NCI-H345 treated with DMSO at 0.1 percent for 48 hours (cell line): Measurements from ENCODE around the gene PML.

Experiments used
- DNase-seq: peaks from one replicate; lab custom pipeline; 2025; ENCODE audit not compliant: unreplicated experiment; lab: John Stamatoyannopoulos, UW

PML gene, protein sequence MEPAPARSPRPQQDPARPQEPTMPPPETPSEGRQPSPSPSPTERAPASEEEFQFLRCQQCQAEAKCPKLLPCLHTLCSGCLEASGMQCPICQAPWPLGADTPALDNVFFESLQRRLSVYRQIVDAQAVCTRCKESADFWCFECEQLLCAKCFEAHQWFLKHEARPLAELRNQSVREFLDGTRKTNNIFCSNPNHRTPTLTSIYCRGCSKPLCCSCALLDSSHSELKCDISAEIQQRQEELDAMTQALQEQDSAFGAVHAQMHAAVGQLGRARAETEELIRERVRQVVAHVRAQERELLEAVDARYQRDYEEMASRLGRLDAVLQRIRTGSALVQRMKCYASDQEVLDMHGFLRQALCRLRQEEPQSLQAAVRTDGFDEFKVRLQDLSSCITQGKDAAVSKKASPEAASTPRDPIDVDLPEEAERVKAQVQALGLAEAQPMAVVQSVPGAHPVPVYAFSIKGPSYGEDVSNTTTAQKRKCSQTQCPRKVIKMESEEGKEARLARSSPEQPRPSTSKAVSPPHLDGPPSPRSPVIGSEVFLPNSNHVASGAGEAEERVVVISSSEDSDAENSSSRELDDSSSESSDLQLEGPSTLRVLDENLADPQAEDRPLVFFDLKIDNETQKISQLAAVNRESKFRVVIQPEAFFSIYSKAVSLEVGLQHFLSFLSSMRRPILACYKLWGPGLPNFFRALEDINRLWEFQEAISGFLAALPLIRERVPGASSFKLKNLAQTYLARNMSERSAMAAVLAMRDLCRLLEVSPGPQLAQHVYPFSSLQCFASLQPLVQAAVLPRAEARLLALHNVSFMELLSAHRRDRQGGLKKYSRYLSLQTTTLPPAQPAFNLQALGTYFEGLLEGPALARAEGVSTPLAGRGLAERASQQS

DNA sequence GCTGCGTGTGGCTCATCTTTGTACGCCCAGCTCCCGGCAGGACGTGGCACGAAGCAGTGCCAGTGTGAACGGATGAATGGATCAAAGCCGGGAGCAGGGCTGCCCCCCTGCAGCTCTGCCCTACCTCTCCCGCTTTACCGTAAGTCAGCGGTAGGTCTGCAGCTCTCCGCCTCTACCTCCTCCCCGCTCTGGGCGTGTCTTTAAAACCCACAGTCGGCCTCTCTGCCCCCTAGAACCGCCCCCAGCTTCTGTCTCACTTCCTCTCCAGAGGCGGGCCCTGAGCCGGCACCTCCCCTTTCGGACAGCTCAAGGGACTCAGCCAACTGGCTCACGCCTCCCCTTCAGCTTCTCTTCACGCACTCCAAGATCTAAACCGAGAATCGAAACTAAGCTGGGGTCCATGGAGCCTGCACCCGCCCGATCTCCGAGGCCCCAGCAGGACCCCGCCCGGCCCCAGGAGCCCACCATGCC is at the start of gene PML:
Gene PML, plus strand, starts transcription at position 304 of the 471 bp plus-strand sequence. Its CDS starts 97 bp downstream, at position 401.
- DNase-seq, result peak; percentile 75

DNA sequence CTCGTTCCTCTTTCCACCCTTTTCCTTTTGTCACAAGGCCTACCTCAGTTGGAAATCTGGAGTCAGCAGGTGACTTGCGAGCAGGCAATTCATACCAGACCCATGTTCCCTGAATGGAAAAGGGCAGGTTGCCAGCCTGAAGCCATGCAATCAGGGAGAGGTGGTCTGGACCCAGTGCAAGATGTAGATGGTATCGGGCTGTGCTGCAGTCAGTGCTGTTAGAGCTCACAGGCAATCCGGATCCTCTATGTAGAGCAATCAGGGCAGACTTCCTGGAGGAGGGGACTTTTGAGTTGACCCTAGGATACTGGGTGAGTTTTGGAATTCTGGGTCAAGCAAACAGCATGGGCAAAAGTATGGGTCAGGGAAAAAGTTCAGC is 49.4 kb upstream of the PML start:
- no peak for DNase-seq

DNA sequence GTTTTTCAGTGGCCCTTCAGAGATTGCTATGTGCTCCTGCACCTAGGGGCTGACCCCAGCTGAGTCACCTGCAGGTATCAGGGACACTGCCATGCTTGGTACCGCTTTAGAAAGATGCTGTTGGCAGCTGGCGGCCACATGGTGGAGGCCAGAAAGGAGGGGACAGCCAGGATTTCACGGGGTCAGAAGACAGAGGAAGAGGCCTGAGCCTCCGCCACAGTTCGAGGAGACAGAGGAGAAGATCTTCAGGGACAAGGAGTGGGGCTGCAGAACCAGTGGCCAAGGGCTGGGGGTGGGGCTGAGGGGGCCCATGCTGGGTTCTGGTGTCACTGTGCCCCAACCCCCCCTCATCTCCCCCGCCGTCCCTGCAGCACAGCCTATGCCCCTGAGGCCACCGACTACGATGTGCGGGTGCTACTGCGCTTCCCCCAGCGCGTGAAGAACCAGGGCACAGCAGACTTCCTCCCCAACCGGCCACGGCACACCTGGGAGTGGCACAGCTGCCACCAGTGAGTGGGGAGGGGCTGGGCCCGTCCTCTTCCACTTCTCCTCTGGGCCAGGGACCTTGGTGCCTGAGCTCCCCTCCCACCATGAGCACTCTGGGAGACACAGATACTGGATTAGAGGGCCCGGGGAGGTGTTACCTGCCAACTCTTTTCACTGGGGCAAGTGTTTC is 48.3 kb upstream of the PML start:
- DNase-seq, result no peak

DNA sequence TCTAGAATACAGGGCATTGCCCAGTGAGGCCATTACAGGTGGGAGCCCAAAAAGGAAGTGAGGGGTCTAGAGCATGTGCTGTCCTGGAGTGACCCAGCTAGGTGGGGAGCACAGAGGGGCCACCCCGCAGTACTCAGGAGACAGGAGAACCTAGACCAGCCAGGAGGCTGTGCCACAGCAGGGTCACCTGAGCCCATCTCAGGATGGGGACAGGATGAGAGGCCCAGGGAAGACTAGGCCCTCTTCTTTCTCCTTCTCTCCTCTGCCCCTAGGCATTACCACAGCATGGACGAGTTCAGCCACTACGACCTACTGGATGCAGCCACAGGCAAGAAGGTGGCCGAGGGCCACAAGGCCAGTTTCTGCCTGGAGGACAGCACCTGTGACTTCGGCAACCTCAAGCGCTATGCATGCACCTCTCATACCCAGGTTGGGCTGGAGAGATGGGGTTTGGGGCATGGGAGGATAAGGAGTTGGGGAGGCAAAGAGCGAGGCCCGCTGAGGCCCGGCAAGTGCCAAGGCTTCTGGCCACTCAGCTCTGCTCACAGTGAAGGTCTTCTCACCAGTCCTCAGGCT is 47.6 kb upstream of the PML start:
- DNase-seq, result no peak

DNA sequence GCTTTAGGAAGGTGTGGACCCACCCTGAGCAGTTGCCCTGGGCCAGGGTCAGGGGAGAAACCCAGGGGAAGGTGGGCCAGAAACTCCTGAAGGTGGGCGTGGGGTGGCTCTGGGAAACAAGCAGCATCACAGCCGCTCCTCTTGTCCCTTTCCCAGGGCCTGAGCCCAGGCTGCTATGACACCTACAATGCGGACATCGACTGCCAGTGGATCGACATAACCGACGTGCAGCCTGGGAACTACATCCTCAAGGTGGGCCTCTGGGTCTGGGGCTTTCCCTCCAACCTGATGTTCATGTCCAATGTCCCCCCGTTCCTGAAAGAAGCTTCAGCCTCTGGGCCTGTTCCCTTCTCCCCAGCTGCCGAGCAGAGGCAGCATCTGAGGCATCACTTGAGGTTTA is 46.9 kb upstream of the PML start:
- DNase-seq, result no peak

DNA sequence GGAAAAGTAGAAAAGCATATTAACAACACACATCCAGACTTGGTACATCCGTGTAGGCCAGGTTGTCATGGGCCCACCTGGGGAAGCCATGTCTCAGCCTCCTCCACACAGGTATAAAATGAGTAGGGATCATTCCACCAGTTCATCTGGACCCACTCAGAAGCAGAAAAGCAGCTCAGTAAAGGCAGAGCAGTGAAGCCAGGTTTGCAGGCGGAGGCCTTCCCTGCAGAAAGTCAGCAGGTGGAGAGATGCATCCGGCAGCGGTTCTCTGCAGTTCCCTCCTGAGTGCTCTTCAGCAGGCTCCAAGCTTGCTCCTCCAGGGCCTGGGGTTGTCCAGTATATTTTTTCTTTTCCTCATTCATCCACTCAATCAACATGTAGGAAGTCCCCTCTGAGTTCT is 46.1 kb upstream of the PML start:
- no peak for DNase-seq

DNA sequence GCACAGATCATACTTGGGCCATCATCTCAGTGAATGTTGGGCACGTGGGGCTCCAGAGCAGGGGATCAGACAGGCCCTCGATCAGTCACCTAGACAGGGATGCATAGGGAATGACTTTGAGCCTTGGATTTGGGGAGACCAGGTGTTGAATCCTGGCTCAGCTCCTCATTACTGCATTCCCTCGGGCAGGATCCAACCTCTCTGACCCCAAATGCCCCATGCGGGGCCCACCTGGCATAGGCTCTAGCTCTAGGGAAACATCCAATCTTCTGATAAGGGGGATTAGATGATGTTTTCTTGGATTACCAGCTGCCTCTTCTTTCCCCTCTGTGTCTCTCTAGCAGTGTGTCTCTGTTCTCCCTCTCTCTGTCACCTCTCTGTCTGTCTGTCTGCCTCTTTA is 45.5 kb upstream of the PML start:
- DNase-seq, result no peak

DNA sequence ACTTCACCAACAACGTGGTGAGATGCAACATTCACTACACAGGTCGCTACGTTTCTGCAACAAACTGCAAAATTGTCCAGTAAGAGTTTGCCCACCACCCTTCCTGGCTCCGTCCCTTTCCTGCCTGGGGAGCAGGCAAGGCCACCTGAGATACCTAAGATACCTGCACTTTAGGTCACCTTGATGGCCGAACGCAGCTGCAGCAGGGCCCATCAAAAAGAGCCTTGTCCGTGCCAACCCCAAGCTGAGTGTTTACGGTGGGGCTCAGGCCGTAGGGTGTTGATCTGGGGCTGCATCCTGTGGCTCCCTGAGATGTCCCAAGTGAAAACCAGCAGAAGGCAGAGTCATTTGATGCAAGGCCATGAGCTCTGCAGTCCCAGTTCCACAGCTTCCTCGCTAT is 45.0 kb upstream of the PML start:
- DNase-seq, result no peak

DNA sequence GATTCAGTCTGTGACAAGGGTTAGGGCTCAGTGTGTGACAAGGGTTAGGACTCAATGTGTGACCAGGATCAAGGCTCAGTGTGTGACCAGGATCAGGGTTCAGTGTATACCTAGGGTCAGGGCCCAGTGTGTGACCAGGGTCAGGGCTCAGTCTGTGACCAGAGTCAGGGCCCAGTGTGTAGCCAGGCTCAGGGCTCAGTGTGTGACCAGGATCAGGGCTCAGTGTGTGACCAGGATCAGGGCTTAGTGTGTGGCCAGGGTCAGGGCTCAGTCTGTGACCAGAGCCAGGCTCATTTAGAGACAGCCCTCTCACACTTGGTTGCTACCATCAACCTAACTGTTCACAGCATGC is 44.1 kb upstream of the PML start:
- DNase-seq, result no peak

DNA sequence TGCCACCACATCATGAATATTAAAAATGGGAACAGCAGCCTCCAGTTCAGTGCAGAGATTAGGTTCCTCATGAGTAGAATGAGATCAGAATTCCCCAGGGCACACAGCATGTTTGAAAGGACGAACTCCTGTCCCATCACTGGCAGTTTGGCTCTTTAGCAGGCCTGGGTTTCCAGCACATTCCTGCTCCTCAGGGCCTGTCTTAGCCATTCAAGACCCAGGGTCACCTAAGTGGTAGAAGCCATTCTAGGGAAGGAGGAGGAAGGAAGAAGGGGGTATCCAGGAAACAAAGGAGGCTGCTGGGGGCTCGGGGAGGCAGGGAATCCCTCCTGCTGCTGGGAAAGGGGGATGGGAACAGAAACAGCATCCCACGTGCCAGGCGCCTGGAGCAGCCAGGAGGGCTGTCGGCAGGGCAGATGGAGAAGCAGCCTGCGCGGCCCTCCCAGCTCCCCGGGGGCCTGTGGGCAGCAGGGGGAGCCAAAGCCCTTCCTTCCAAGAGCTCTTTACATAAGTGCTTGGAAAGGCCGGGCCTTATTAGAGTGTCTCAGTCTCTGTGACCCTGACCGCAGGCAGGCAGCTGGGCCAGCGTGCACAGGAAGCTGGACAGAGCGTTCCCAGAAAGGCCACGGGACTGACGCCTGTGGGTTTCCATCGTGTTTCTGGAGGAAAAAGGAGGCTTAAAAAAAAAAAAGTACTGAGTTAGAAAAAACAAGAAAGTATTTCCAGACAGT is 43.5 kb upstream of the PML start:
- peak; percentile 4 for DNase-seq

DNA sequence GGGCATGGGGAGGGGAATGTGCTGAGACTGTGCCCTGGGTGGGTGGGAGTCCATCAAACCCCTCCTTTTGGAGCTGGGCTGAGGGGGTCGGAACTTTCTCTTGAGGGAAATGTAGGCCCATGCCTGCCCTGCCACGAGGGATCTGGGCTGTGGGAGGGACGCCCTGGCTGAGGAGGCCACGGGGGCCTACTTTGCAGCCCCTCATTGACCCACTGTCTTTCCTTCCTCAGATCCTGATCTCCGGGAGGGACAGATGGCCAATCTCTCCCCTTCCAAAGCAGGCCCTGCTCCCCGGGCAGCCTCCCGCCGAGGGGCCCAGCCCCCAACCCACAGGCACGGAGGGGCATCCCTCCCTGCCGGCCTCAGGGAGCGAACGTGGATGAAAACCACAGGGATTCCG is 42.9 kb upstream of the PML start:
- DNase-seq, result no peak

DNA sequence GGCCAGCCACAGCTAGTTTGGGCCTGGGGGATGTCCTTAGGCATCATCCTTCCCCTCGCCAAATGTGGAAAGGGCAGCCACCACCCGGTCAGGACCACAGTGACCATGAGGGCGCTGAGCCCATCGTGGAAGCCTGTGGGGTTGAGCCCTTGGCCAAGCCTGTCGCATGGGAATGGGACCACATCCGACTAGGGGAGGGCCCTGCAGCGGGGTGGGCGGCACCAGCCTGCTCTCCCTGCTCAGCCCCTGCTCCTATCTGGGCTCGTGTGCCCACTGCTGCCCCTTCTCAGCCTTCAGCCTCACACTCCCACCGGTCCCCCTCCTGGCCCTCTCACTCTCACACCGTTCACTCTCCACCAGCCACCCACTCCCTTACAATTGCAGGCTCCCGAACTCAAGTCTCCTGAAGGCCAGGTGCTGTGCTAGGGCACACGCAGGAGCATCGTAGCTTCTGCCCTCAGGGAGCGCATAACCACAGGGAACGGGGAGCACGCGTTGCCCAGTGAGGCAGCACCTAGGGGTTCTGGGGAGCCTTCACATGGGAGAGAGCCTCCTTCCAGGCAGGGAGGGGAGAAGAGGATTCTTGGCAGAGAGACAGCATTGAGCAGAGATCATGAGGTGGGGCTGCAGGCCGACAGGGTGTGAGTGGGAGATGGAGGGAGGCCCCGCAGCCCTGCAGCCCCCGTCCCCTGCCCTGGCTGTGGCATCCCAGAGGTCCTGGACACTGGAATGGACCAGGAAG is 42.2 kb upstream of the PML start:
- no peak for DNase-seq

DNA sequence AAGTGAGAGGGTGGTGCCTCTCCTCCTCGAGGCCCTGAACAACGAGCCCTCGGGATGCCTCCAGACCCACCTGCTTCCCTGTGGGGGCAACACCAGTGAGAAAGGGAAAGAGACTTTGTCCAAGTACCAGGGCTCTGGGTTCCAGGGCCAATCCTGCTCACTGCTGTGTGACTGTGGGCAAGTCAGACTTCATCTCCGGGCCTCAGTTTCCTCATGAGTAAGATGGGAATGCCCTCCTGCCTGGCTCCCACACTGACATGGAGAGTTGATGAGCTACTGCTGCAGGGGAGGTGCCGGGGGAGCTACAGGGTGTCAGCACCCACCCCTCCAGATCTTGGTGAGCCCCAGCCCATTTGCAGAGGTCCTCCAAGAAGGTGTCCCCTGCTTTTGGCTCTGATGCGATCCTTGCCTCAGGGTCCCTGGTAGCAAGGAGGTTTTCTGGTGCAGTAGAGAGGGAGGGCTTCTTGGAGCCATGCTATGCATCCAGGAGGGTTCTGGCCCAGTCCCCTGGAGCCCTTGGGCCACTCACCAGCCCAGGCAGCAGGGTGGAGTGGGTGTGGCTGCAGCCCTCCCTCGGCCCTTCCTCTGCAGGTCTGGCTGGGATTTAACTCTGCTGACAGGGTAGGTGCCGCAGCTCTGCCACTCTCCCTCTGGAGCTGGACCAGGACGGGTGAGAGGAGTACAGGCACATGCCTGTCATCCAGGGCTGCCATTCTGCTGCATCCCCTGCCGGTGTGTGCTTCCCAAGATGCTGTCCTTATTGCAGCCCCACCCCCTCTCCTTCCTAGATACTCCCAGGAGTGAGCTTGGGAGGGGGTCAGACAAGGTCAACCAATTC is 41.4 kb upstream of the PML start:
- DNase-seq, result no peak

DNA sequence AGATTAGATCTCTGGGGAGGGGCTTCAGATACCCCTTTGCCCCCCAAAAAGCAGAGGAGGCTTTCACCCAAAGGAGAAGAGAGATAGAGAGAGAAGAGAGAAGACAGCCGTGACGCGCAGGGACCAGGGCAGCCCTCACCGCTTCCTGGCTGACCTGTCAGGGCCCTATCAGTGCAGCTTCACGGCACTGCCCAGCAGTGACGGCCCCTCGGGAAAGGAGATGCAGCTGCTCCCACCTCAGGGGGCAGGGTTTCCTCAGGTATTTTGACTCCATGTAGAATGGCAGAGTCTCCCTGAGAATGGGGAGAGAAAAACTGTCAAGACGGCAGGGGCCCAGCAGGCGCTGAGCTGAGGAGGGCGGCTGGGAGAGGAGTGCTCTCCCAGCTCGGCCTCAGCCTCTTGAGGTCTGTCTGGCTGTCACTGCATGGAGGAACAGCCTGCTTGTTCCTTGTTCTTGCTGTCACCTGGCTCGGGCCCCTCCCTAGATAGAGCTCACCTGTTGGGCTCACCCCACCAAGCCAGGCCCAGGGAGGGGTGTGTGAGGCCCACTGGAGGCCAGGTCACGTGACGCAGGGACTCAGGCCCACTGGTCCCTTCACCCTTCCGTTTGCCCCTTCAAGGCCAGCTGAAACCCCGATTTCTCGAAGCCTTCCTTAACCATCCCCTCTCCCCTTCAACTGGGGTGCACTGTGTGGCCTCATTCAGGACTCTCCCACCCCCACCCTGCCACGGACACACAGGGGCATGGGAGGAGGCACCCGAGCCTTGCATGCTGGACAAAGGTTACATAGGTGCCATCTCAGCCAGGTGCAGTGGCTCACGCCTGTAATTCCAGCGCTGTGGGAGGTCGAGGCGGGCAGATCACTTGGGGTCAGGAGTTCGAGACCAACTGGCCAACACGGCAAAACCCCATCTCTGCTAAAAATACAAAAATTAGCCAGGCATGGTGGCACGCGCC is 40.0 kb upstream of the PML start:
- no peak for DNase-seq

DNA sequence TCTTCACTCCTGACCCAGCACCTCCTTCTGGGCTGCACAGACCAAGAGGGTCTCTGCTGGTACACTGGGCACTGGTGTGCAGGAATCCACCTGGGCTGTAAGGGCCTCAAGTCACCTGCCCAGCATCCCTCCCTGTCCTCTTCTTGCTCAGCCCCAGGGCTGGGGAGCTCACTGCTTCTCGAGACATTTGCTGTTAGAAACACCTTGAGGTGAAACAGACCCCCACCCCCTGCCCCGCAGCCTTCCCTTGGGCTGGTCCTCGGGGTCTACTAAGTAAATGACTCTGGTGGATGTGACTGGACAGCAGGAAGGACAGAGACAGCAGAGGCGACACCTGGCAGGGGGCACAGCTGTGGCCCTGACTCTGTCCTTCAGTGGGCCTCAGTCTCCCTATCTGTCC is 39.2 kb upstream of the PML start:
- DNase-seq, result no peak

DNA sequence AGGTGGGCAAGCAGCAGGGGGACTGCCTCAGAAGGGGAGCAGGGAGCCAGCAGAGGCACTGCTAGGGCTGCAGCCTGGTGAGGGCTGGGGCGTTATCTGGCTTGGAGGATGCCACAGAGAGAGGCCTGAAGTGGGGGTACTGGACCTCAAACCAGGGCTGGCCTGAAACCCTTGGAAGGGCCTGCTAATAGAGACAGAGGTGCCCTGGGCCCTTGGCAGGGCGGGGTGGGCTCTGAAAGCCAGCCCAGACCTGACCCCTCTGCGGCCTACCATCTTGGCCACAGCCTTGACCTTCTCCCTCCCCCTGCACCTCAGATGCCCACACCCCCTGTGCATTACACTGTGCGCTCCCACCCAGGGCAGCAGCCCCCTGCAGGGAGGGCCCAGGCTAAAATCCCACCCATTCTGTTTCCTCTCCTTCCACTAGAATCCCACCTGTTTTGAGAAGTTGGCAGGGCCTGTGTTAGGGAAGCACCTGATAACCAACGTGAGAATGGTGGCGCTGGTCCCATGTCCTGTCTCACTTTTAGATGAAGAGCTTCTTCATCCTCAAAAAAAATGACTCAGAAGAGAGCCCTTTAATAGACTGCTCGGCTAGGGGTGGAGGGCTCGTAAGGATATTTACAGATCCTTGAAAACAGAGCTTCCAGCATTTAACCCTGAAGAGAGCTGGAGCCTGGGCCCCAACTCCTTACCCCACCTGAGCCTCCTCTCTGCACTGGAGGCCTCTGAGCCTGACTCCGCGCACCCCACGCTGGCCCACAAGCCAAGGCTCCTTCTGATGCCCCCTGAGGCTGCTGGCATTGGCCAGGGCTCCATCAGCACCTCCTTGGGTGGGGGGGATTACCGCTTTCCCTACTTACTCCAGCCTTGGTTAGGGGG is 38.4 kb upstream of the PML start:
- DNase-seq, result no peak

DNA sequence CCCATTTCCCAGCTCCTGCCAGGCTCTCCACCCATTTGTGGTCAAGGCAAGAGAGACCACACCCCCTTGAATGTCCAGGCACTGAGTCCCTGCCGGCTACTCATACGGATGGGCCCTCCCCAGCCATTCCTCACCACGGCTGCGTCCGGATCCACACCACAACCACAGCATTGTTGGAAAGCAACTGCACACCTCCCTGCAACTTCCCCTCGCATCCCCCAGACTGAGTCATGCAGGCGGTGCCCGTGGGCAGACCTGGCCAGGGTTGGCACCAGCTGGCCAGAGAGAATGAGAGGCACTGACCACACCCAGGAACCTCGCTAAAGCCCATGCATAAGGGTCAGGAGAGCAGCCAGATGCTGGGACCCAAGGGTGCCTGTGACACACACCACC is 37.8 kb upstream of the PML start:
- no peak for DNase-seq
